Endothelial cell (in vitro differentiated cells): Measurements from ENCODE around the gene RAB35. TPM values are rescaled to one million over a fixed set of nuclear protein-coding genes. Genes with fewer than 3 reads are reported as not detected.

Source experiments
- DNase-seq: peaks from one replicate; pipeline ENCODE4 v3.0.0; 2021; ENCODE audit warnings: low spot score
- H3K27ac Mint-ChIP-seq: one replicate; pipeline ENCODE4 v1.8.0; 2021; ENCODE audit warnings: mixed read lengths, inconsistent platforms; ENCODE audit not compliant: unreplicated experiment
- H3K27me3 Mint-ChIP-seq: one replicate; pipeline ENCODE4 v1.8.0; 2021; ENCODE audit warnings: mild to moderate bottlenecking, moderate library complexity, mixed read lengths, inconsistent platforms; ENCODE audit not compliant: unreplicated experiment
- H3K36me3 Mint-ChIP-seq: one replicate; pipeline ENCODE4 v1.8.0; 2021; ENCODE audit warnings: mild to moderate bottlenecking, low read depth, mixed read lengths, inconsistent platforms; ENCODE audit not compliant: unreplicated experiment
- H3K4me1 Mint-ChIP-seq: one replicate; pipeline ENCODE4 v1.8.0; 2021; ENCODE audit warnings: mild to moderate bottlenecking, mixed read lengths, inconsistent platforms; ENCODE audit not compliant: unreplicated experiment
- H3K4me3 Mint-ChIP-seq: one replicate; pipeline ENCODE4 v1.8.0; 2021; ENCODE audit warnings: mild to moderate bottlenecking, mixed read lengths, inconsistent platforms; ENCODE audit not compliant: unreplicated experiment
- H3K9me3 Mint-ChIP-seq: one replicate; pipeline ENCODE4 v1.8.0; 2021; ENCODE audit warnings: mixed read lengths, inconsistent platforms; ENCODE audit not compliant: unreplicated experiment
- CTCF ChIP-seq: fragments of 200-600 bp; sonication (generic); IDR thresholded peaks from one replicate; pipeline ENCODE4 v1.5.0; 2021; ENCODE audit warnings: antibody characterized with exemption; ENCODE audit not compliant: unreplicated experiment
- total RNA-seq: library from RNA; stranded (reverse); fragmentation: NEBNext Ultra II Directional; extraction: Animal tissue kit (Norgen Biotek cat#: 25700); gene quantifications from one replicate; pipeline ENCODE4 v1.2.1, GENCODE V29; 2021; ENCODE audit not compliant: unreplicated experiment

RAB35 gene
- total RNA-seq, 1 donor from 2014 or later, result 76.4 TPM

- DNase-seq, result no peak
- no peaks in the 10 kb centered on the region for H3K9me3 Mint-ChIP-seq
- peak overlapping the region; percentile 54 for H3K4me3 Mint-ChIP-seq
- TF ChIP-seq CTCF, result no peak
- peaks cover 41% of the 10 kb centered on the region for H3K36me3 Mint-ChIP-seq
- H3K27me3 Mint-ChIP-seq, result peaks cover 2% of the 10 kb centered on the region
- no peak overlapping the region for H3K27ac Mint-ChIP-seq
- H3K4me1 Mint-ChIP-seq, result no peaks in the 10 kb centered on the region
Measured at GRCh38 chr12:120140603-120141002, 24.1 kb upstream of the RAB35 start.

- H3K9me3 Mint-ChIP-seq, result no peaks in the 10 kb centered on the region
- DNase-seq, result no peak
- H3K27me3 Mint-ChIP-seq, result peaks cover 4% of the 10 kb centered on the region
- no peaks in the 10 kb centered on the region for H3K4me1 Mint-ChIP-seq
- TF ChIP-seq CTCF, result no peak
- peak overlapping the region; percentile 56 for H3K4me3 Mint-ChIP-seq
- no peak overlapping the region for H3K27ac Mint-ChIP-seq
- H3K36me3 Mint-ChIP-seq, result peaks cover 43% of the 10 kb centered on the region
Measured at GRCh38 chr12:120139958-120140357, 23.4 kb upstream of the RAB35 start.

GRCh38 chr12:120138366-120138765 is 21.8 kb upstream of the RAB35 start:
- Mint-ChIP-seq H3K36me3 (peaks cover 50% of the 10 kb centered on the region), H3K4me1 (no peaks in the 10 kb centered on the region), H3K27ac (peak overlapping the region; percentile 28)

GRCh38 chr12:120137833-120138232 is 21.3 kb upstream of the RAB35 start:
- Mint-ChIP-seq H3K27me3 (peaks cover 7% of the 10 kb centered on the region), H3K4me3 (peak overlapping the region; percentile 51), H3K36me3 (peaks cover 50% of the 10 kb centered on the region), H3K4me1 (no peaks in the 10 kb centered on the region), H3K27ac (no peak overlapping the region), H3K9me3 (no peaks in the 10 kb centered on the region)
- no peak for TF ChIP-seq CTCF
- DNase-seq, result no peak

More at GRCh38 chr12:120138366-120138765, 21.8 kb upstream of the RAB35 start:
- no peak for TF ChIP-seq CTCF
- Mint-ChIP-seq H3K9me3 (no peaks in the 10 kb centered on the region), H3K27me3 (peaks cover 5% of the 10 kb centered on the region), H3K4me3 (no peak overlapping the region)
- DNase-seq, result no peak

- H3K27ac Mint-ChIP-seq, result no peak overlapping the region
- H3K9me3 Mint-ChIP-seq, result no peaks in the 10 kb centered on the region
- peaks cover 44% of the 10 kb centered on the region for H3K36me3 Mint-ChIP-seq
Measured at GRCh38 chr12:120136093-120136770, 19.7 kb upstream of the RAB35 start.

More at GRCh38 chr12:120136093-120136770, 19.7 kb upstream of the RAB35 start:
- Mint-ChIP-seq H3K27me3 (peaks cover 7% of the 10 kb centered on the region), H3K4me3 (no peak overlapping the region), H3K4me1 (no peaks in the 10 kb centered on the region)
- TF ChIP-seq CTCF, result no peak
- no peak for DNase-seq
